Mucosa of gallbladder (tissue), 1 donor: ENCODE data around the gene MAST3. TPM values are rescaled to one million over a fixed set of nuclear protein-coding genes. Genes with fewer than 3 reads are reported as not detected.

Experiments used
- DNase-seq: peaks from one replicate; pipeline ENCODE4 v3.0.0-alpha.2; 2020; ENCODE audit warnings: low spot score
- total RNA-seq: library from RNA; stranded (reverse); gene quantifications from one replicate; pipeline ENCODE4 v1.2.1, GENCODE V29; 2021
- donor health status: DM: no; HTN: no; CAD: no.

The MAST3 gene
- total RNA-seq, 1 donor from 2014 or later, result 24.5 TPM

DNA sequence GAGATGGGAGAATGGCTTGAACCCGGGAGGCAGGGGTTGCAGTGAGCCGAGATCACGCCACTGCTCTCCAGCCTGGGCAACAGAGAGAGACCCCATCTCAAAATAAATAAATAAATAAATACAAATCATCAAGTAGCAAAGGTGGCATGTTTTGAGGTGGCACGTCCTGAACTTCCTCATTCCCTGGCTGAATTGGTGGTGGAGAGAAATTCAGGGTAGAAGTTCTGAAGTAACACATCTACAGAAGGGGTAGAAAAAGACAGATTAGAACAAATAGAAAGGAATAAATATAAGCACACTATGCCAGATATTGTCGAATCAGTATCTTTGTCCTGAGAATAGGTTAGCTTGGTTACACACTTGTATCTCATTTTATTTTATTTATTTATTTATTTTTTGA lies 82.4 kb downstream of the MAST3 start:
- DNase-seq, result no peak

- no peak for DNase-seq
Observed at GRCh38 chr19:18183529-18183928, 86.0 kb downstream of the MAST3 start.

- no peak for DNase-seq
Observed at GRCh38 chr19:18185538-18185937, 88.0 kb downstream of the MAST3 start.

- DNase-seq, result no peak
Observed at GRCh38 chr19:18190278-18190677, 92.7 kb downstream of the MAST3 start.

- no peak for DNase-seq
Observed at GRCh38 chr19:18191640-18192062, 94.1 kb downstream of the MAST3 start.

DNA sequence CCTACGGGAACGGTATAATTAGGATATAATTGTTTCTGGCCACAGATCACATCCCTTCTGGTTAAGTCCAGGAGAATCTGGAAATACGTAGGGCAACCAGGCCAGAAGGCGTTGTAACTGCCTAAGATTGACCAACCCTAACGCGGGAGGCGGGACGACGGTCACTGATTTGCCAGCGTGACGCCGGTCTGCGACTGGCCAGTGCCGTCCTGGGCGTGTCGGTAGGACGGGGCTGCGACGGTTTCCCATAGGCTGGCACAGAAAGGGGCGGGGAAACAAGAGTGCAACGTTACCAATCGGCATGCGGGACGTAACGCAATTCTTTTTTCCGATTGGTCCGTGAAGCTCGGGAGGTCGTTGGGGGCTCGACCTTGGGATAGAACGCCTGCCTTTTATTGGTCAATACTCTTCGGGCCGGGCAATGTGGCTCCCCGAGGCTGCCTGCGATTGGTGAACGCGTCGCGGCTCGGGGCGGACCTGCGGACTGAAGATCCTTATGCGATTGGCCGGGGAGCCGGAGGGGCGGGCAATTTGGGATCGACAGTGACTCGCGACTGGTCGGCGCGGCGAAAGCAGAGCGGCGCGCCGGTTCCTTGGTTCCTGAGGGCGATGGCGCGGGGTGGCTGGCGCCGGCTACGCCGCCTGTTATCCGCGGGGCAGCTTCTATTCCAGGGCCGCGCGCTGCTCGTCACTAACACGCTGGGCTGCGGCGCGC lies 95.3 kb downstream of the MAST3 start, which contains the start of gene MPV17L2:
TSS of gene MPV17L2 (plus strand) at position 546 of the 715 bp plus-strand sequence. CDS start at position 610, 64 bp downstream.
- peak; percentile 99 for DNase-seq

- no peak for DNase-seq
Observed at GRCh38 chr19:18193388-18194180, 96.0 kb downstream of the MAST3 start.

- no peak for DNase-seq
Observed at GRCh38 chr19:18194181-18194530, 96.6 kb downstream of the MAST3 start.

DNA sequence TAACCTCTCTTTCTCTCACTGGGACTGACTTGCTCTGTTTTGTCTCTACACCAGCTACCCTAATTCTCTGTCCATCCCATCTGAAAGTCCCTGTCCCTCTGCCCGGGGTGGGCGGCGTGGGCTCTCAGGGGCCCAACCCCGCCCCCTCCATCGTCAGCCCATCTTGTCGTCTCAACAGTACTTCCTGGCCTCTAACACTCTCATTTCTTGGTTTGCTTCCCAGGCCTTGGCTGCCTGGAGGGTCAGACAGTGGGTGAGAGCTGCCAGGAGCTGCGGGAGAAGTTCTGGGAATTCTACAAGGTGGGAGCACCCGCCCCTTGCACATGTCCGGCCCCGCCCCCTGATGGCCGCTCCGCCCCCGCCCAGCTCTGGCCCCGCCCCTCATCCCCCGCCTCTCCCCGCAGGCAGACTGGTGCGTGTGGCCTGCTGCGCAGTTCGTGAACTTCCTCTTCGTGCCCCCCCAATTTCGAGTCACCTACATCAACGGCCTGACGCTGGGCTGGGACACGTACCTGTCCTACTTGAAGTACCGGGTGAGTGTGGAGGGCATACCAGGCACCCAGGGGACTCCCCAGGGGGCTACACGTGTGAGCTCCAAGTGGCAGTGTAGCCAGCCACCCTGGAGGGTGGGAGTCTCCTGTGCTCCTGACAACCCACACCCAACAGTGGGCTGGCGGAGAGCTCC lies 97.1 kb downstream of the MAST3 start:
- DNase-seq, result no peak

DNA sequence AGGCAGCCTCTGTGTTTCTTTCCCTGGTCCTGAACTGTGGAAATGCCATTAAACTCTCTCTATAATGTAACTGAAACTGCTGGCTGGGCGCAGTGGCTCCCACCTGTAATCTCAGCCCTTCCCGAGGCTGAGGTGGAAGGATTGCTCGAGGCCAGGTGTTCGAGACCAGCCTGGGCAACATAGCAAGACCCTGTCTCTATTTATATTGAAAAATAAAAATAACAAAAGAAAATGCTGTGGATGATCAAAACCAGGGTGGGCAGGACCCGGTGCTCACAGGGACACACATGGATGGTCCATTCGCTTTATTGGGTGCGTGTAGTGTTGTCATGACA lies 98.9 kb downstream of the MAST3 start:
- no peak for DNase-seq

- DNase-seq, result no peak
Observed at GRCh38 chr19:18197306-18197705, 99.7 kb downstream of the MAST3 start.

DNA sequence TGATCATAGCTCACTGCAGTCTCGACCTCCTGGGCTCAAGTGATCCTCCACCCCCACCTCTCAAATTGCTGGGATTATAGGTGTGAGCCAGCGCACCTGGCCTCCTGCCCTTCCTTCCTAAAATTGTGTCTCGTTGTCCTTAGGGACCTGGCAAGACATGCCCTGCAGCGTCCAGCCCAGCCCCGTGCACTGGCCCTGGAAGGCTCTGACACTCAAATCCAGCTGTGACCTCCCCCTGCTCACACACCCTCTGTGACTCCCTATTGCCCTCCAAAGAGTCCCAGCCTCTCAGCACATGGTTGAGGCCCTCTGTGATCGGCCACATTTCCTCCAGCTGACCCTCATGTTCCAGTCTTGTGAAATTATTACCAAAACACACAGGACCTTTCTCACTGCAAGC lies 100.4 kb downstream of the MAST3 start:
- no peak for DNase-seq

DNA sequence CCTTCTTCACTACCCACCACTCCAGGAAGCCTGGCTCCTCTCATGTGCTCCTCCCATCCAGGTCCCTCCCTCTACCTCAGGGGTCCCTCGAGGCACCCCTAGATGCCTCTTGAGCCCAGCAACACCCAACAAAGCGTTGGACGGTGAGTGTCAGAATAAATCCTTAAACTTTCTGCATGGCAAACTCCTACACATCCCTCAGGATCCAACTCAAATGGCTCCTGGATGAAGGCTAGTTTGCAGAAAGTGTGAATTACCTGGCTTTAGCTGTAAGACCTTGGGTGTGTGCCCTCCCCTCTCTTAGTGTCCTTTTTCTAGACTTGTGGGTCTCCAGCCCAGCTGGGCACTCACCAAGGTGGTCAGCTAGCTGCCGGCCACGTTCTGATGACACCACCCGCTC lies 100.8 kb downstream of the MAST3 start:
- no peak for DNase-seq

Other genes starting within 250 kb of the MAST3 start
- 13.4 TPM for gene JAK3, start 249.8 kb upstream of the MAST3 start, total RNA-seq
- gene RPL18A, start 237.9 kb upstream of the MAST3 start, total RNA-seq, result 1,253 TPM
- gene SLC5A5, start 225.8 kb upstream of the MAST3 start, total RNA-seq, result not detected
- 68.3 TPM for gene CCDC124, start 164.8 kb upstream of the MAST3 start, total RNA-seq
- 1.6 TPM for gene KCNN1, start 130.7 kb upstream of the MAST3 start, total RNA-seq
- gene ARRDC2, start 89.6 kb upstream of the MAST3 start, total RNA-seq, result 53.9 TPM
- gene IL12RB1, start 10.8 kb upstream of the MAST3 start, total RNA-seq, result 3.1 TPM
- gene PIK3R2, start 55.4 kb downstream of the MAST3 start, total RNA-seq, result 74.2 TPM
- 44.7 TPM for gene IFI30, start 76.0 kb downstream of the MAST3 start, total RNA-seq
- 9.3 TPM for gene MPV17L2, start 95.4 kb downstream of the MAST3 start, total RNA-seq
- gene RAB3A, start 106.3 kb downstream of the MAST3 start, total RNA-seq, result 5.5 TPM
- gene PDE4C, start 128.7 kb downstream of the MAST3 start, total RNA-seq, result 2.1 TPM
- gene IQCN, start 176.7 kb downstream of the MAST3 start, total RNA-seq, result 2.9 TPM
- gene JUND, start 183.8 kb downstream of the MAST3 start, total RNA-seq, result 303 TPM
- gene LSM4, start 225.3 kb downstream of the MAST3 start, total RNA-seq, result 92.9 TPM
- gene PGPEP1, start 242.8 kb downstream of the MAST3 start, total RNA-seq, result 56.6 TPM